GM19467 (cell line): Measurements from ENCODE around the gene SYT17.

Experiments
- ATAC-seq: cut with Tn5 transposase; IDR thresholded peaks from one replicate; pipeline ENCODE4 v1.9.1; 2021; ENCODE audit warnings: mild to moderate bottlenecking, moderate library complexity; ENCODE audit not compliant: unreplicated experiment

The SYT17 gene

DNA sequence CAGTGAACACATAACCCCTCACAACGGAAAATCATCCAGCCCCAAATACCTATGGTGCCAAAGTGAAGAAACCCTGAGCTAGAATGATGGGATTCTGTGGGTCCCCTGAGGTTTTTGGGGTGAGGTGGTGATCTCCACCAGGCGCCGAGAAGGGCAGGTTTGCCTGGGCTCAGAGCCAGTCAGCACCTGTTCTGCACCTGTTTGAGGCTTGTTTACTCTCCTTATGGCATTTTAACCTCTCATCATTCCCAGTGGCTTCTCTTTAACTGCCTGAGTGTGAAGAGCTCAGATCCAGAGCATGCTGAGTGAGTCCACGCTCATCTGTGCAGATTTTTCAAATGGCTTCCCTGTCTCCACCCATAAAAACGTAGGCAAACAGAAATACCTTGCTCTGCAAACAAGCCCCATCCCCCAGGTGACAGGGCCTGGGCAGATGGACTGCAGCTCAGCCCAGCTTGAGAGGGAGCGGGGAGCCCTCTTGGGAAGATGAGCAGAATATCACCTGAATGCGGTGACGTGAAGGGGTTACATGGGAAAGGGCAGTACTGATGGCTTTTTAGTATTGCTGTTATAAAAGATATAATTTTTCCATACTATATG, 77.4 kb downstream of the SYT17 start:
- no peak for ATAC-seq

DNA sequence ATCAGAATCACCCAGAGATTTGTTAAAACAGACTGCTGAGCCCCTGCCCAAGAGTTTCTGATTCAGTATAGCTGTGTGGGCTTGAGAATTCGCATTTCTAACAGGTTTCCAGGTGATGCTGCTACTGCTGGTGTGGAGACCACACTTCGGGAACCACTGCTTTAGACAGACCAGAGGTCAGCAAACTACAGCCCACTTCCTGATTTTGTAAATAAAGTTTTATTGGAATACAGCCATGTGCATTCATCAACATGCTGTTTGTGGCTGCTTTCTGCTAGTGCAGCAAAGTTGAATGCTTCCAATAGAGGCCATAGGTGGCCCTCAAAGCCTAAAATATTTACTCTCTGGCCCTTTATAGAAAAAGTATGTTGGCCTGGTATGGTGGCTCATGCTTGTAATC, 84.9 kb downstream of the SYT17 start:
- ATAC-seq, result no peak

DNA sequence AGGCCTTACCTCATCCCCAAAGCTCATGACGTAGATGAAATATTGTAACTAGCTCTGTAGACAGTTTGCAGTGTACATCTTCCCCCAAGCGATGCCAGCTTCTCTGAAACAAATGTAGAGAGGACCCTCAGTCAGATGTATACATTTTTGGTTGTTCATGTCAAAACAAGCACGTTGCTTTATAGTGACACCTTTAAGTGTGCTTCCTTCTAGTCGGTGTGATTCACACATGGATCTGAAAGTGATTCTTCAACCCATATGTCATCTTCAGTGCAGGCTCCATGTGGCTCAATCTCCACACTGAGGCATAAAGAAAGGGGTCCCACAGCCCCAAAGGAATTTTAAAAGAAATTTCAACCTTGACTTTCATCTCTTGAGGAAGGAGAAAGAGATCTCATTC, 86.6 kb downstream of the SYT17 start:
- no peak for ATAC-seq

DNA sequence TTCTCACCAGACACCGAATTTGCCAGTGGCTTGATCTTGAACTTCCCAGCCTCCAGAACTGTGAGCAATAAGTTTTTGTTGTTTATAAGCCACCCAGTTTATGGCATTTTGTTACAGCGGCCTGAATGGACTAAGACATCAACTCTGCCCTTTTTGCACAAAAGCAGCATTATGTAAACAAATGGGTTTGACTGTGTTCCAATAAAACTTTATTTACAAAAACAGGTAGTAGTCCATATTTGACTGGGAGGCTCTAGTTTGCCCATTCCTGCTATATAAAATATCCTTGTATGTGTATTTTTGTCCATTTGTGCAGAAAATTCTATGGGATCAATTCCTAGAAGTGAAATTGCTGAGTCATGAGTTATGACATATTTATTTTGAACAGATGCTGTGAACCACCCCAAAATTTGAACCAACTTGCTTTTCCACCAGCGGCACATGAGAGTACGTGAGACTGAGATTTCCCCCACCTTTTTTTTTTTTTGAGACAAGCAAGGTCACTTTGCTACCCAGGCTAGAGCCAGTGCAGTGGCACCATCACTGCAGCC, 96.2 kb downstream of the SYT17 start:
- ATAC-seq, result no peak

DNA sequence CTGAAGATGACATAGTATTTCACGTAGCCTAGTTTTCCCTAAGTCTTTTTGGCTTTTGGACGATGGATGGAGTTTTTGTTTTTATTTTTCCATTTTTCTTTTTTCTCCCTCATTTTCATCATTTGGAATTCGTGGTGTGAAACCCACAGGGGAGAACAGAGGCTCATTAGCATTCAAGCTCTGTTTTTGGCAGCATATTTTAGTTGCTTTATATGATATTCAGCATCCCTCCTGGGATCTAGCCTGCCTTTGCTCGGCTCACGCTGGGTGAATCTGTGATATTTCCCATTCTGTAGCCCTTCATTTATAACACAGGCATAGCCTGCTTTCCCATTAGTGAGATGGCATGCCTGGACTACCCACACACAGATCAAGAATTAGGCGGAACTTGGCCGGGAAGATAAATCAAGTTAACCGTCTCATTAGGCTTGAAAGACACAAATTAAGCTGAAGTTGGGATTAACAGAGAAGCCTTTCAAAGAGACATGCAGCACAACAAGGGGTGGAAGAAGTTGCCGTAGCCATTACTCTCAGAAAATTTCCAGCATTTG, 97.4 kb downstream of the SYT17 start:
- no peak for ATAC-seq

DNA sequence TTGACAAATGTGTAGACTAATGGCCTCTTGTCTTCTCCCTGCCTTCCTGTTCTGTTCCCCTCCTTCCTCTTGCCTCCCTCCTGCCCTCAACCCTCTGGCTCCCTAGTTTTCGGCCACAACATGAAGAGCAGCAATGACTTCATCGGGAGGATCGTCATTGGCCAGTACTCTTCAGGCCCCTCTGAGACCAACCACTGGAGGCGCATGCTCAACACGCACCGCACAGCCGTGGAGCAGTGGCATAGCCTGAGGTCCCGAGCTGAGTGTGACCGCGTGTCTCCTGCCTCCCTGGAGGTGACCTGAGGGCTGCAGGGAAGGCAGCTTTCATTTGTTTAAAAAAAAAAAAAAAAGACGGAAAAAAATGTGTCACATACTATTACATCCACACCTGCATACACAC, 98.7 kb downstream of the SYT17 start:
- no peak for ATAC-seq

DNA sequence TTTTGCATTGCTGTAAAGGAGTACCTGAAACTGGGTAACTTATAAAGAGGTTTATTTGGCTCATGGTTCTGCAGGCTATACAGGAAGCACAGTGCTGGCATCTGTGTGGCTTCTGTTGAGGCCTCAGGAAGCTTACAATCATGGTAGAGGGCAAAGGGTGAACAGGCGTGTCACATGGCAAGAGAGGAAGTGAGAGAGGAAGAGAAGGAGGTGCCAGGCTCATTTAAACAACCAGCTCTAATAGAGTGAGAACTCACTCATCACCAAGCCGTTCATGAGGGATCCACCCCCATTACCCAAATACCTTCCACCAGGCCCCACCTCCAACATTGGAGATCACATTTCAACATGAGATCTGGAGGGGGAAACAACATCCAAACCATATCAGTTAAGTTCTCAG, 101.1 kb downstream of the SYT17 start:
- no peak for ATAC-seq

DNA sequence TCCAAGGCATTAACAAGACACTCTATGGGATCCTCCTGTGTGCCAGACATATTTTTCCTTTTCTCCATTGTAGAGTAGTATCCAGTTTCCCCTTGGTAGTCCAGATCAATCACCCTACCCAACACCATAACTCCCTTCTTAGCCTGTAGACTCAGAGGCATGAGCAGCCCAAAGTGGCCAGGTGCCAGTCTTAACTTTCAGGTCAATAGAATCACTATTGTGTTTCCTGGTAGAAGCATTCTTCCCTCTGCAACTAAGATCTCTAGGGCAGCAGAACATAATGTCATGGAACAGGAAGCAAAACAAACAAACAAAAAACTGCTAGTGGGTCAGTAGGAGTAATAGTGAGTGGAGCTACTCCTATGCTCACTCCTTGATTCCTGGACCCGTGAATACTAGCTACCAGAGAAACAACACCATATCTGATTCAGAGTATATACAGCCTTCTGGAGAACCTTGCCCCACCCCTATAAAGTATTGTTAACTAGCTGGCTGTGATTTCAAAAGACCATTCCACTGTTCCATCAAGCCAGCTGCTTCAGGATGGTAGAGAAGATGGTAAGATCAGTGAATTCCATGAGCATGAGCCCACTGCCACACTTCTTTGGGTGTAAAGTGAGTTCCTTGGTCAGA, 106.2 kb downstream of the SYT17 start:
- no peak for ATAC-seq

DNA sequence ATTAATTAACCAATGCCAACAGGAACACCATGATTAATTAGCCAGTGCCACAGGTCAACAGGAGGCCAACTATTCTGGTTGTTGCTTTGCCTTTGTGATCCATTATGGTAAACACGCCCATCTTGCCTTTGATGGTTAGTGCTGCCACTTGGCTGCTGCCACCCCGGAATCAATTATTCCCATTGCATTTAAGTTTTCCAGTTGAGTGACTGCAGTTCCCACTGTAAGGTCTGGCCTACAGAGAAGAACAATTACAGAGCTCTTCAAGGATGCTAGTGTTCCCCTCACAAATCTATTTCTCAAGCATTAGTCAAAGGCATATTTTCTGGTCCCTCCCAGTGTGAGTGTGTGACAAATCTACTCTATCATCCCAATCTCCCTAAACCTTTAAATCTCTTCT, 110.4 kb downstream of the SYT17 start:
- no peak for ATAC-seq

DNA sequence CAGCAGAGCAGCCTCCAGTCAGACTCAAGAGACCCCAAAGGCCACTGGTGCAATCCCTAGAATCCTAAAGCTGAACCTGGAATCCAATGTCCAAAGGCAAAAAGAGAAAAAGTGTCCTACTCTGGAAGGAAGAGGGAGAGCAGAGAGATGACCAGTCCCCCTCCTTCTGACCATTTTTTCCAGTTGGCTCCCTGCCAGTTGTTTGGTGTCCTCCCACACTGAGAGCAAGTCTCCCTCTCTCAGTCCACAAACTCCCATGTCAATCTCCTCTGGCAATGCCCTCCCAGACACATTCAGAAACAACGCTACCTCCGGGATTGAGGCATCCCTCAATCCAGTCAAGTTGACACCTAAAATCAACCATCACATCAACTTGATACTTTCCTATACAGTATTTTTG, 113.2 kb downstream of the SYT17 start:
- no peak for ATAC-seq

DNA sequence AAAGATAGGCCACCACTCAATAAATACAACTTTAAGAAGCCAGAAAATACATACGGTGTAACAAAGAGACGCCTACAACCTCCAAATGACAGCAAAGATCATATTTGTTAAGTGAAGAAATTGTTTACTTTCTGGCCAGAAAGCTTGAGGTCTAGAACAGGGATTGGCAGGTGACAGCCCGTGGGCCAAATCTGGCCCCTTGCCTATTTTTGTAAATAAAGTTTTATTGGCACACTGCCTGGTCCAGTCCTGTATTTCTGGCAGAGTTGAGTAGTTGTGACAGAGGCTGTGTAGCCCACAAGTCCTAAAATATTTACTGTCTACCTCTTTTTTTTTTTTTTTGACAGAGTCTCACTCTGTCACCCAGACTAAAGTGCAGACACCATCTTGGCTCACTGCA, 114.1 kb downstream of the SYT17 start:
- no peak for ATAC-seq

DNA sequence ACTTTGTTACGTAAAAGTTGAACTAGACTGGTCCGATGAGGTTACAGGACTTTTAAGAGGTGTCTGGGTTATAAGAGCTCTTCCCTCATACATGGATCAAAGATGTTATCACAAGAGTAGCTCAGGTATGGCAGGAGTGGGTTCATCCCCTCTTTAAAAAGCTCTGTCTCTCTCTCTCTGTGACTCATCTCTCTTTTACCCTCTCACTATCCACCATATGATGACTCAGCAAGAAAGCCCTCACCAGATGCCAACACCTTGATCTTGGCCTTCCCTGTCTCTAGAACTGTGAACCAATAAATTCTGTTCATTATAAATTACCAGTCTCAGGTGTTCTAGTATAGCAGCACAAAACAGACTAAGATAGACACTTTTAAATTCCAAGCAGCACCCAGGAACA, 115.6 kb downstream of the SYT17 start:
- ATAC-seq, result no peak

DNA sequence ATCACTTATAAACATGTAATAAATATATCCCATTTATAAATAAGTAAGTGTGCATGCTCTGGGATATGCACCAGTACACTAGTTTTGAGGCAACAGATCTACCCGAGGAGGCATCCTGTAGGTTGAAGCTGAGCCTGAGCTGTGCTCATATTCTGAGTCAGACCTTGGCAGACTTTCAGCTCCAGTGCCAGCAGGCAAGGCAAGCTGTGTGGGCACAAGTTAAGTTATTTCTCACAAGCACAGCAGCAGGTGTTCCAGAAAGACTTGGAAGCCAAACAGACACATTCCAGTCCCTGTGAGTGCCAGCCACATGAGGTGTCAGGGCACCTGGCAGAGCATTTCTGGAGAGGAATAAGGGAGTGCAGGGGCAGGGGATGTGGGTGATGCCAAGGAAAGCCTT, 116.2 kb downstream of the SYT17 start:
- no peak for ATAC-seq

DNA sequence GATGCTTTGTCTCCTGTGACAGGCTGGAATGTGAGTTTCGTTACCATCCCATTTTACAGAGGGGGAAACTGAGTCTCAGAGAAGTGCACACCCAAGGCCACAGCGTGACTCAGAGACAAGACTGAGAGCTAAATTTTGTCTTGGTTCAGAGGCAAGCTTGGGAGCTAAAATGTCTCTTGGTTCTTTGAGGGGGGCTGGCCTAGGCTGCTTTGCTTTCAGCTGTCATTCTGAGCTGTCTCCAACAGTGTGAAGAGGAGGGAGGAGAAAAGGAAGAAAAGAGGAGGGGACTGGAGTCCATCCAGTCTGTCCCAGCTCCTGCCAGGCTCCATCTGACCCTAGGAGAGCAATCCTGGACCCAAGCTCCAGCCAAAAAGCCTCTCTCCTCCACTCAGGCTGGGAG, 117.4 kb downstream of the SYT17 start, which contains the start of gene CLEC19A:
Gene CLEC19A (plus strand): TSS at position 301 of the 400 bp plus-strand sequence. CDS start 121 bp downstream, outside the sequence.
- ATAC-seq, result no peak

DNA sequence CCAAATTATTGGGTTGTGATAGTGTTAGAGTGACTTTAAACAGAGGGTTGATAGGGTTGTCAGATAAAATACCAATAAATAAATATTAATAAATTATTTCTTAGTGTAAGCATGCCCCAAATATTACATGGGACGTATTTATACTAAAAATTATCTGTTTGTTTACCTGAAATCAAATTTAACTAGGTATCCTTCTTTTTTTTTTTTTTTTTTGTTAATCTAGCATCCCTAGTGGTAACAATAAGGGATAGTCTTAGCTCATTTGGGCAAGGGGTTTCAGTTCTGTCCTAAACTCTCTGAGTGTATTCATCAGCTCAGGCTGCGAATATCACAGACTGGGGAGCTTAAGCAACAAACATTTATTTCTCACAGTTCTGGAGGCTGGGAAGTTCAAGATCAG, 118.8 kb downstream of the SYT17 start:
- ATAC-seq, result no peak

DNA sequence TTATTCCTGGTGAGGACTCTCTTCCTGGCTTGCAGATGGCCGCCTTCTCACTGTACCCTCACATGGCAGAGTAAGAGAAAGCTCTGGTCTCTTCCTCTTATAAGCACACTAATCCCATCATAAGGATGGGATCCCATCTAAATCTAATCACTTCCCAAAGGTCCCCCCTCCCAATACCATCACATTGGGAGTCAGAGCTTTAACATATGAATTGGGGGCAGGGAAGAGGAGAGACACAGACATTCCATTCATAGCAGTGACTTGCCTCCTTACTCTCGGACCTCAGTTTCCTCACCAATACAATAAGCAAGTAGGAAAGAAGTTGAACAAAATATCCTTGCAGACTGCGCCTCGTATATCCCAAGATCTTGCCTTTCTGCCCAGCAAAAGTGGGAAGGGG, 119.2 kb downstream of the SYT17 start:
- ATAC-seq, result no peak

DNA sequence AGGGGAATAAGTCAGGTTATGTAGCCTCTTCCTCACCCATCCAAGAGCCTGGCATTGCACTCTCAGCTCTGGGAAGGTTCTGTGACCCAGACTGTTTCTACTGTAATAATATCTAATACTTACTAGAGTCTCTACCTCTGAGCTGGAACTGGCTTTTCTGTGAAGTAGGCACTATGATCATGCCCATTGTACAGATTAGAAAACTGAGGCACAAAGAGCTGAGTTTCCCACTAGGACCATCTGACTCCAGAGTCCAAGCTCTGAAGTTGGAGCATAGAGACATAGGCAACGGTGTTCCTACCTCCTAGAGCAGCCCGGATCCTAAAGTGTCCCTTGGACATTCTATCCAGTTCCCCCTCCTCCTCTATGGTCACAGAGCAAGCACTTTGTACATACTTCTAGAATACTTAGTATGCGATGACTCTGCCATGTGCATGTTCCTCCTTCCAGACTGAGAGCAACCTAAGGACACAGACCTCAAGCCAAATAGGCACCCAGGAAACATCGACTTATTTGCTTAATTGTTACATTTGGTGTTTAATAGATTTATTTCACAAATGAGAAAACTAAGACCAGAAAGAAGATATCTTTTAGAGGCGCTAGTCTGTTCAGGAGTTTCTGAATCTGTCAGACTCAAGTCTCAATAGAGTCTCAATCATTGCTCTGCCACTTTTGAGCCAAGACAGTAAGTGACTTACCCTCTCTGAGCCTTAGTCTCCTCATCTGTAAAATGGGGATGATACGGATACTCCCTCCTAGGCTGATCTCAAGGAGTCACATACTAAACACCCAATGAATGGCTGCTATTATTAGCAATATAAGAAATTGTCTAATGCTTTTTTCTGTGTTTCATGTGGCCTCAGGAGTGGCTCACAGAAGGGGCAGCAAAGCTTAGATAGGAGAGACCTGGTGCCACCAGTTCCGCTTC, 121.1 kb downstream of the SYT17 start:
- ATAC-seq, result no peak

DNA sequence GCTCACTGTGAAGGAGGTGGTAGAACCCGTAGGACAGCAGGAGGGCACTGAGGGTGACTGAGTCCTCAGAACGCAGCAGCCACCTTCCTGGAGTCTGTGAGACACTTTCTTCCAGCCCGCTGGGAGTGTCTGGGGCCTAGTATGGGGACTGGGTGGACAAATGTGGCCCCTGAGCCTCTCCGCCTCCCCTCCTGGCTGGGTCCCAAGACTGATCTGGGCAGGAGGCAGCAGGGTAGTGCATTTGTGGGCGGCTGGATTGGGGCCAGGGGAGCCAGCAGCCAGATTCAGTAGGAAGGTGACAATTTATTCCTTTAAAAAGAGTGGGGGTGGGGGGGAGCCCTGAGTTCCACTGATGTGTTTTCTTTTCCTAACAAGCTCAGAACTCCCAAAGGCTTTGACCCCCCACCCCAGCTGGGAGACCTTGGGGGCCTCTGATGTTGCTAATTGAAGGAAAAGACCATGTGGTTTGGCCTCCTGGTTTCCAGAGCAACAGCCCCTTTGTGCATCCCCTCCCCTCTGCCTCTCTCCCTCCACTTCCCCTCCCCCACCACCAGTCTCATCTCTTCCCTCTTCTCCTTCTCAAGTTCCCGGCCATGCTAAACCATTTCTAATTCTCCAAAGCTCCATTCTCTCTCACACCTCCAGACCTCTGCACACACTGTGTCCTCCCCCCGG, 121.9 kb downstream of the SYT17 start:
- ATAC-seq, result no peak

DNA sequence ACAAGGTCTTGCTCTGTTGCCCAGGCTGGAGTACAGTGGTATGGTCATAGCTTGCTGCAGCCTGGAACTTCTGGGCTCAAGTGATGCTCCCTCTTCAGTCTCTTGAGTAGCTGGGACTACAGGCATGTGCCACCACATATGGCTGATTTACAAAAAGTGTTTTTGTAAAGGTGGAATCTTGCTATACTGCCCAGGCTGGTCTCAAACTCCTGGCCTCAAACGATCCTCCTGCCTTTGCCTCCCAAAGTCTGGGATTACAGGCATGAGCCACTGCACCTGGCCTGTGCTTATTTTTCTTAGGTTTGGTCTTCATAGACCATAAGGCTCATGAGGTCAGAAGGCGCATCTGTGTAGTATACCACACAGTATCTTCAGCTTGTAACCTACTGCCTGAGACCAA, 122.8 kb downstream of the SYT17 start:
- ATAC-seq, result no peak

DNA sequence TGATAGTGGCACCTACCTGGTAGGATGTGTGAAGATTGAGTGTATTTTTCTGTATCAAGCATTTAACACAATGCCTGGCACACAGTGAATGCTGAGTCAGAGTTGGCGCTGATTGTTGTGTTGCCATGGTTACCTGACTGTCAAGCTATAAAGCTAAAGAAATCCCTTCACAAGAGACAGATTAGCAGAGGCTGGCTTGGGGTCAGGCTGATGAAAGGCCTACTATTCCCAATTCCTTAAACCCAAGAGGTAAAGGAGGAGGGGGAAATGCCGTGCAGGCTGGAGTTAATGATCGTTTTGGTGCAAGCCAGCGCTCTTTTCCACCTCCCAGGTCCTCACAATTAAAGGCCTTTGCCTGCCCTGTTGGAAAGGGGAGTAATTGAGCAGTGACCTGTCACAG, 123.4 kb downstream of the SYT17 start:
- ATAC-seq, result no peak

DNA sequence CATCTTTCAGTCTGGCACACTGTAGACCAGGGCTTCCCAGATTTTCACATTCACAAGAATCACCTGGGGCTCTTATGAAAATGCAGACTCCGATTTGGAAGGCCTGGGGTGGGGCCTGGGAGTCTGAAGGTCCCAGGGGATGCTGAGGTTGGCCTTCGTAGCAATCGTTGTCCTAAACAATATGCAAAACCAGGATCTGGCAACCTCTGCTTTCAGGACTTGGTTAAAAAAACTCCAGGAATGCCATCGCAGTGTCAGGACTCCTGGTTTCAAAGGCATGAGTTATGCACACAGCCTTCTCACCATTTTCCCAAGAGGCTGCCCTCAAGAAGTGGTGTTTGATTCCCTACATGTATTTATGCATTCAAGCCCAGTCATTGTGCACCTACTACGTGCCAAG, 124.1 kb downstream of the SYT17 start:
- ATAC-seq, result no peak
